Osteoblast (primary cell): ENCODE data around the gene RIMBP2. TPM values are rescaled to one million over a fixed set of nuclear protein-coding genes. Genes with fewer than 3 reads are reported as not detected.

Source experiments
- DNase-seq: peaks from one replicate; pipeline ENCODE4 v3.0.0; 2011; ENCODE audit warnings: low spot score, mixed read lengths; ENCODE audit not compliant: insufficient read length; ENCODE audit errors: missing footprints
- H2AFZ ChIP-seq: 2 replicates; pipeline ENCODE4 v1.6.0; 2011; ENCODE audit warnings: mild to moderate bottlenecking, low read length
- H3K27ac ChIP-seq: 2 replicates; pipeline ENCODE4 v1.5.1; 2011; ENCODE audit warnings: mild to moderate bottlenecking, low read depth, low read length, moderate library complexity
- H3K27me3 ChIP-seq: 2 replicates; pipeline ENCODE4 v1.6.0; 2012; ENCODE audit warnings: mild to moderate bottlenecking, control low read depth, inconsistent platforms, low read length, moderate library complexity; ENCODE audit not compliant: insufficient read depth
- H3K36me3 ChIP-seq: 2 replicates; pipeline ENCODE4 v1.5.1; 2011; ENCODE audit warnings: mild to moderate bottlenecking, low read length, control low read depth, moderate library complexity; ENCODE audit not compliant: insufficient read depth
- H3K4me1 ChIP-seq: 2 replicates; pipeline ENCODE4 v1.5.1; 2011; ENCODE audit warnings: mild to moderate bottlenecking, low read length, control low read depth, moderate library complexity; ENCODE audit not compliant: insufficient read depth
- H3K4me2 ChIP-seq: 2 replicates; pipeline ENCODE4 v1.6.0; 2011; ENCODE audit warnings: mild to moderate bottlenecking, low read length; ENCODE audit not compliant: insufficient read depth
- H3K4me3 ChIP-seq: fragments of 200-600 bp; sonication (generic); 3 replicates; pipeline ENCODE4 v1.5.1; 2012; ENCODE audit warnings: mild to moderate bottlenecking, low read length, inconsistent platforms; ENCODE audit not compliant: insufficient read depth
- H3K79me2 ChIP-seq: 2 replicates; pipeline ENCODE4 v1.6.0; 2012; ENCODE audit warnings: mild to moderate bottlenecking, low read length, control low read depth, inconsistent platforms; ENCODE audit not compliant: insufficient read depth
- H3K9me3 ChIP-seq: 2 replicates; pipeline ENCODE4 v1.5.1; 2011; ENCODE audit warnings: low read depth, low read length, control low read depth
- H4K20me1 ChIP-seq: 2 replicates; pipeline ENCODE4 v1.6.0; 2012; ENCODE audit warnings: mild to moderate bottlenecking, low read length, control low read depth; ENCODE audit not compliant: insufficient read depth
- total RNA-seq: library from RNA; depleted of rRNA; stranded (reverse); fragments of >200 nt; gene quantifications from 2 replicates; pipeline ENCODE4 v1.2.3, GENCODE V29; 2012
- TF ChIP-seq, protein P1 (sequence below): IDR thresholded peaks from 2 replicates; pipeline ENCODE4 v1.5.1; 2011; ENCODE audit warnings: mild to moderate bottlenecking, low read depth, low read length, moderate library complexity; ENCODE audit errors: extremely low read depth

The RIMBP2 gene
- total RNA-seq, 1 donor, result not detected

DNA sequence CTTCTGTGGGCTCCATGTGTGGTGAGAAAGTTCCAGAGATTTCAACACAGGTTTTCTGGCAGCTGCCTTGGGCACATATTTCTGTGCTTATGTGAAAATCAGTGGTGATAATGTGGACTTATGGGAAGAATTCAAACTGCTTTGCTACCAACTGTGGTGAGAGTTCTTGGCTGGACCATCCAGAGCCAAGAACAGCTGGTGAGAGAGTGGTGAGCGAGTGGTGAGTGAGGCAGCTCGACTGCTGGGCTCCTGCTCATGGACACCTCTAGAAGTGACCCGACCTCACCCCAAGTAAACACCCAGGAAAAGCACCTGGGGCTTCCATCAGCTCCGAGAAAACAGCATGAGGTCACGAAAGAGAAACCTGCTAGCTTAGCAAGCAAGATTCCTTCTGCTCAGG lies 272.0 kb downstream of the RIMBP2 start:
- no peaks in the 10 kb centered on the region for H3K36me3 ChIP-seq
- no peak for DNase-seq
- H3K4me3 ChIP-seq, result no peak overlapping the region
- H3K4me2 ChIP-seq, result no peak overlapping the region
- H4K20me1 ChIP-seq, result no peaks in the 10 kb centered on the region
- no peak overlapping the region for H2AFZ ChIP-seq
- no peaks in the 10 kb centered on the region for H3K79me2 ChIP-seq
- no peaks in the 10 kb centered on the region for H3K27me3 ChIP-seq
- no peaks in the 10 kb centered on the region for H3K4me1 ChIP-seq
- TF ChIP-seq, protein P1, sequence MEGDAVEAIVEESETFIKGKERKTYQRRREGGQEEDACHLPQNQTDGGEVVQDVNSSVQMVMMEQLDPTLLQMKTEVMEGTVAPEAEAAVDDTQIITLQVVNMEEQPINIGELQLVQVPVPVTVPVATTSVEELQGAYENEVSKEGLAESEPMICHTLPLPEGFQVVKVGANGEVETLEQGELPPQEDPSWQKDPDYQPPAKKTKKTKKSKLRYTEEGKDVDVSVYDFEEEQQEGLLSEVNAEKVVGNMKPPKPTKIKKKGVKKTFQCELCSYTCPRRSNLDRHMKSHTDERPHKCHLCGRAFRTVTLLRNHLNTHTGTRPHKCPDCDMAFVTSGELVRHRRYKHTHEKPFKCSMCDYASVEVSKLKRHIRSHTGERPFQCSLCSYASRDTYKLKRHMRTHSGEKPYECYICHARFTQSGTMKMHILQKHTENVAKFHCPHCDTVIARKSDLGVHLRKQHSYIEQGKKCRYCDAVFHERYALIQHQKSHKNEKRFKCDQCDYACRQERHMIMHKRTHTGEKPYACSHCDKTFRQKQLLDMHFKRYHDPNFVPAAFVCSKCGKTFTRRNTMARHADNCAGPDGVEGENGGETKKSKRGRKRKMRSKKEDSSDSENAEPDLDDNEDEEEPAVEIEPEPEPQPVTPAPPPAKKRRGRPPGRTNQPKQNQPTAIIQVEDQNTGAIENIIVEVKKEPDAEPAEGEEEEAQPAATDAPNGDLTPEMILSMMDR, result no peak
- H3K9me3 ChIP-seq, result peaks cover 3% of the 10 kb centered on the region
- H3K27ac ChIP-seq, result no peak overlapping the region

DNA sequence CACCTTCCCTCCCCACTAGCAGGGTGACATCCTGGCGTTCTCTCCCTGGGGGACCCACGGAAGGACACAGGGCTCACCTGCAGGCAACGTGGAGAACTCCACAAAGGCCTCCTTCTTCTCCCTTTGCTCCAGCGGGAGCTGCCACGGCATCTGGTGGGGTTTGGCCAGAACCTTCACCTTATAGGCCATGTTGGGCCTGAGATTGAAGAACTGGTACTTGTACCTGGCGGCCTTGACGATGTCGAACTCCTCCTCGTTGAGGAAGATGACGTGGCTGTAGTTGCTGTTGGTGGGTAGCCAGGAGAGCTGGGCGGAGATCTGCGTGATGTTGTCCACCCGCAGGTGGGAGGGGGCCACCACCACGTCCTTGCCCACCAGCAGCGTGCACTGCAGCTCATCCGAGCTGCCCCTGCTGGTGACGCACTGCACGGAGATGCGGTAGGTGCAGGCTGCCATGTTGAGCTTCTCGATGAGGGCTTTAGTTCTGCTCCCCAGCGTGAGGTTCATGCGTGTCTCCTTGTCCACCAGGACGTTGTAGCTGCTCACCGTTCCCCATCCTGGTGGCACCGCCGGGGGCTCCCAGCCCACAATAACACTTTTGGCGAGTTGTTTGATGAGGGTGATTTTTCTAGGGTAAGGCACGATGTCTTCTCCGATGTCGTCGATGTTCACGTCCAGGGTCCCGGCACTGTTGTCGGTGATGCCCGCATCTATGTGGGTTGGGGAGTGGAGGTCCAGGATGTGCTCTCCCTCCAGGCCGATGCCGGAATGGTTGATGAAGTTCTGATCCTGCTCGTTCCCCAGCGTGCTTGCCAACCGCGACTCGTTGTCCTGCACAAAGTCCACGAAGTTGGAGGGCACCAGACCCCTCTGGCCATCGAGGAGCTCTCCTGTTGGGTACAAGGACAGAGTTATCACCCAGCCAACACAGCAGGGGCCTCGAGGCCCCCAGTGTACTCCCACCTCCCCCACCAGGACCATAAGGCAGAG lies 274.0 kb downstream of the RIMBP2 start:
- Histone ChIP-seq H2AFZ (no peak overlapping the region), H3K27me3 (no peaks in the 10 kb centered on the region), H3K4me2 (no peak overlapping the region), H4K20me1 (no peaks in the 10 kb centered on the region), H3K9me3 (peaks cover 3% of the 10 kb centered on the region), H3K79me2 (no peaks in the 10 kb centered on the region), H3K36me3 (no peaks in the 10 kb centered on the region), H3K27ac (no peak overlapping the region), H3K4me1 (no peaks in the 10 kb centered on the region), H3K4me3 (no peak overlapping the region)
- no peak for DNase-seq
- TF ChIP-seq, protein P1, result no peak

- no peak overlapping the region for H3K4me2 ChIP-seq
- H2AFZ ChIP-seq, result no peak overlapping the region
- no peaks in the 10 kb centered on the region for H4K20me1 ChIP-seq
- H3K4me3 ChIP-seq, result no peak overlapping the region
- DNase-seq, result no peak
- H3K27me3 ChIP-seq, result no peaks in the 10 kb centered on the region
- TF ChIP-seq, protein P1, result no peak
- H3K79me2 ChIP-seq, result no peaks in the 10 kb centered on the region
- H3K36me3 ChIP-seq, result no peaks in the 10 kb centered on the region
- H3K4me1 ChIP-seq, result no peaks in the 10 kb centered on the region
- H3K27ac ChIP-seq, result no peak overlapping the region
- peaks cover 3% of the 10 kb centered on the region for H3K9me3 ChIP-seq
Observed at GRCh38 chr12:130440411-130441080, 275.6 kb downstream of the RIMBP2 start.

DNA sequence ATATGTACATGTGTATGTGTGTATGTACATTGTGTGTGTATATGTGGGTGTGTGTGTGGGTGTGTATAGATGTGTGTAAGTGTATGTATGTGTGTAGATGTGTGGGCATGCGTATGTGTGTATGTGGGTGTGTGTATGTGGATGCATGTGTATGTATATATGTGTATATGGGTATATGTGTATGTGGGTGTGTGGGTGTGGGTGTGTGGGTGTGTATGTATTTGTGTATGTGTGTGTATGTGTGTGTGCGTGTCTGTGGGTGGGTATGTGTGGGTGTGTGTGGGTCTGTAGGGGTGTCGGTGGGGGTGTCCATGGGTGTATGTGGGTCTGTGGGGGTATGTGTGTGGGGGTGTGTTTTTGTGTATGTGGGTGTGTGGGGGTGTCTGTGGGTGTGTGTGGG lies 276.8 kb downstream of the RIMBP2 start:
- DNase-seq, result no peak
- Histone ChIP-seq H3K79me2 (no peaks in the 10 kb centered on the region), H3K9me3 (peaks cover 3% of the 10 kb centered on the region), H3K27ac (no peak overlapping the region), H3K4me3 (no peak overlapping the region), H3K4me2 (no peak overlapping the region), H3K4me1 (no peaks in the 10 kb centered on the region), H3K36me3 (no peaks in the 10 kb centered on the region), H2AFZ (no peak overlapping the region), H3K27me3 (no peaks in the 10 kb centered on the region), H4K20me1 (no peaks in the 10 kb centered on the region)
- TF ChIP-seq, protein P1, result no peak
